H1 (cell line): ENCODE results near the gene MRPL50. TPM values are rescaled to one million over a fixed set of nuclear protein-coding genes. Genes with fewer than 3 reads are reported as not detected.

ENCODE experiments used
- CTCF ChIA-PET: fragments of 300-600 bp; sonication (Branson Sonifier 250); formaldehyde crosslinking; loops from one replicate; lab custom pipeline; 2021; ENCODE audit not compliant: partially characterized antibody; lab: Charles Lee
- POLR2A ChIA-PET: fragments of 300-600 bp; sonication (Branson Sonifier 250); formaldehyde crosslinking; loops from one replicate; lab custom pipeline; 2021; ENCODE audit warnings: inconsistent platforms; ENCODE audit not compliant: partially characterized antibody; lab: Charles Lee
- DNase-seq, 2 experiments: peaks; one replicate each; pipeline versions ENCODE4 v3.0.0 to v3.0.0-alpha.2; 2010 to 2022; ENCODE audit warnings: low spot score in 2 of 2, low read depth in 1 of 2, mixed read lengths in 1 of 2
- FAIRE-seq: peaks from 2 replicates; lab custom pipeline; 2011; peaks lifted over from hg19 to GRCh38; lab: Jason Lieb, UNC
- H2AFZ ChIP-seq: 2 replicates; pipeline ENCODE4 v1.8.1; 2012; ENCODE audit warnings: low read length, inconsistent platforms
- H2AK5ac ChIP-seq: 2 replicates; pipeline ENCODE4 v1.6.1; 2013; ENCODE audit warnings: low read depth, low read length
- H2BK120ac ChIP-seq: replicated peaks from 2 replicates; pipeline ENCODE3; 2013; ENCODE audit warnings: low read depth, low read length, inconsistent platforms
- H2BK12ac ChIP-seq: 2 replicates; pipeline ENCODE4 v1.6.1; 2013; ENCODE audit warnings: low read depth, low read length
- H2BK15ac ChIP-seq: 2 replicates; pipeline ENCODE4 v1.6.1; 2013; ENCODE audit warnings: low read length
- H2BK20ac ChIP-seq: 2 replicates; pipeline ENCODE4 v1.6.1; 2013; ENCODE audit warnings: low read length
- H2BK5ac ChIP-seq: 2 replicates; pipeline ENCODE4 v1.6.1; 2013; ENCODE audit warnings: low read depth, low read length
- H3K14ac ChIP-seq: 2 replicates; pipeline ENCODE4 v1.6.1; 2013; ENCODE audit warnings: inconsistent platforms; ENCODE audit not compliant: insufficient read length
- H3K18ac ChIP-seq: 2 replicates; pipeline ENCODE4 v1.6.1; 2013; ENCODE audit warnings: low read length; ENCODE audit errors: extremely low read depth
- H3K23ac ChIP-seq: 2 replicates; pipeline ENCODE4 v1.6.1; 2013; ENCODE audit warnings: inconsistent platforms; ENCODE audit not compliant: insufficient read length
- H3K23me2 ChIP-seq: 2 replicates; pipeline ENCODE4 v1.6.1; 2013; ENCODE audit warnings: low read depth, low read length
- H3K27ac ChIP-seq: 2 replicates; pipeline ENCODE4 v1.6.1; 2011; ENCODE audit warnings: low read depth, low read length, inconsistent platforms
- H3K27me3 ChIP-seq, 4 experiments: replicated peaks in 1 of 4; 1 replicate in 1 of 4; 2 replicates in 3 of 4; pipeline versions ENCODE4 v1.6.1 to v1.8.1; 2011 to 2013; ENCODE audit warnings: low read length in 3 of 4, mild to moderate bottlenecking in 3 of 4, inconsistent platforms in 2 of 4, mixed read lengths in 2 of 4, moderate library complexity in 1 of 4; ENCODE audit not compliant: control insufficient read depth in 3 of 4, insufficient read depth in 3 of 4; ENCODE audit errors: extremely low read depth in 1 of 4
- H3K36me3 ChIP-seq, 4 experiments: 2 replicates each; pipeline versions ENCODE4 v1.6.1 to v1.8.1; 2011 to 2013; ENCODE audit warnings: mild to moderate bottlenecking in 4 of 4, low read length in 3 of 4, moderate library complexity in 2 of 4, control low read depth in 1 of 4, inconsistent platforms in 1 of 4; ENCODE audit not compliant: insufficient read depth in 4 of 4, control insufficient read depth in 2 of 4
- H3K4ac ChIP-seq: replicated peaks from 2 replicates; pipeline ENCODE3; 2013; ENCODE audit warnings: low read length, low read depth, mixed read lengths, inconsistent platforms; ENCODE audit not compliant: insufficient read length
- H3K4me1 ChIP-seq, 4 experiments: replicated peaks in 1 of 4; 1 replicate in 1 of 4; 2 replicates in 3 of 4; pipeline versions ENCODE4 v1.6.1 to v1.8.1; 2011 to 2013; ENCODE audit warnings: low read length in 3 of 4, inconsistent platforms in 2 of 4, mixed read lengths in 1 of 4; ENCODE audit not compliant: insufficient read depth in 4 of 4, control insufficient read depth in 3 of 4
- H3K4me2 ChIP-seq, 2 experiments: 2 replicates each; pipeline versions ENCODE4 v1.6.1 to v1.8.1; 2011 to 2013; ENCODE audit warnings: low read depth in 2 of 2, low read length in 2 of 2, control low read depth in 1 of 2, inconsistent platforms in 1 of 2, mild to moderate bottlenecking in 1 of 2; ENCODE audit not compliant: insufficient read depth in 1 of 2
- H3K4me3 ChIP-seq, 4 experiments: fragments of 200-600, 300-600 bp in 1 of 4; sonication (generic), shearing (Covaris generic), sonication (Bioruptor Twin) in 1 of 4; 2 replicates each; pipeline versions ENCODE4 v1.5.1 to v1.8.1; 2011 to 2016; ENCODE audit warnings: low read length in 4 of 4, low read depth in 3 of 4, control low read depth in 2 of 4, inconsistent platforms in 2 of 4, mild to moderate bottlenecking in 2 of 4, mixed read lengths in 1 of 4, moderate library complexity in 1 of 4; ENCODE audit not compliant: insufficient read depth in 2 of 4; ENCODE audit errors: extremely low read depth in 1 of 4
- H3K56ac ChIP-seq: replicated peaks from 2 replicates; pipeline ENCODE3; 2013; ENCODE audit warnings: low read depth, mild to moderate bottlenecking, mixed read lengths, low read length, inconsistent platforms; ENCODE audit not compliant: insufficient read length
- H3K79me1 ChIP-seq: 2 replicates; pipeline ENCODE4 v1.6.1; 2013; ENCODE audit warnings: low read depth, low read length, control low read depth
- H3K79me2 ChIP-seq, 2 experiments: 2 replicates each; pipeline versions ENCODE4 v1.6.1 to v1.8.1; 2012 to 2013; ENCODE audit warnings: low read length in 2 of 2, mild to moderate bottlenecking in 2 of 2, inconsistent platforms in 1 of 2; ENCODE audit not compliant: insufficient read depth in 2 of 2, control insufficient read depth in 1 of 2
- H3K9ac ChIP-seq, 4 experiments: replicated peaks in 1 of 4; 1 replicate in 1 of 4; 2 replicates in 3 of 4; pipeline versions ENCODE4 v1.6.1 to v1.8.1; 2011 to 2013; ENCODE audit warnings: low read depth in 3 of 4, low read length in 3 of 4, control low read depth in 2 of 4, mild to moderate bottlenecking in 2 of 4, moderate library complexity in 2 of 4, inconsistent platforms in 1 of 4; ENCODE audit errors: extremely low read depth in 1 of 4
- H3K9me3 ChIP-seq, 2 experiments: 2 replicates each; pipeline versions ENCODE4 v1.6.1 to v1.8.1; 2012 to 2013; ENCODE audit warnings: mild to moderate bottlenecking in 2 of 2, moderate library complexity in 2 of 2, control low read depth in 1 of 2, inconsistent platforms in 1 of 2, low read depth in 1 of 2, low read length in 1 of 2, mixed read lengths in 1 of 2; ENCODE audit not compliant: insufficient read depth in 2 of 2
- H4K20me1 ChIP-seq, 2 experiments: replicated peaks in 1 of 2; 2 replicates each; pipeline versions ENCODE3 to v1.8.1; 2011 to 2013; ENCODE audit warnings: inconsistent platforms in 2 of 2, low read length in 2 of 2, mild to moderate bottlenecking in 1 of 2; ENCODE audit not compliant: insufficient read depth in 2 of 2, control insufficient read depth in 1 of 2
- H4K5ac ChIP-seq: 2 replicates; pipeline ENCODE4 v1.6.1; 2013; ENCODE audit warnings: low read length, low read depth, mixed read lengths, inconsistent platforms; ENCODE audit not compliant: insufficient read length
- H4K8ac ChIP-seq: 2 replicates; pipeline ENCODE4 v1.8.0; 2013; ENCODE audit warnings: mild to moderate bottlenecking, moderate library complexity, low read length, inconsistent platforms; ENCODE audit not compliant: insufficient read depth; ENCODE audit errors: extremely low read depth
- H4K91ac ChIP-seq: replicated peaks from 2 replicates; pipeline ENCODE3; 2013; ENCODE audit warnings: low read length, mixed read lengths, inconsistent platforms; ENCODE audit not compliant: insufficient read length
- CREB1 ChIP-seq: IDR thresholded peaks from 2 replicates; pipeline ENCODE4 v1.6.1; 2012; ENCODE audit warnings: inconsistent platforms
- EP300 ChIP-seq, 2 experiments: IDR thresholded peaks; 1 replicate in 1 of 2; 2 replicates in 1 of 2; pipeline ENCODE4 v1.6.1; 2011 to 2012; ENCODE audit warnings: low read depth in 2 of 2, low read length in 2 of 2, mild to moderate bottlenecking in 2 of 2, borderline replicate concordance in 1 of 2, inconsistent platforms in 1 of 2, moderate library complexity in 1 of 2
- FOSL1 ChIP-seq: IDR thresholded peaks from 2 replicates; pipeline ENCODE4 v1.6.1; 2011; ENCODE audit warnings: mild to moderate bottlenecking, low read depth, low read length, moderate library complexity; ENCODE audit not compliant: insufficient read depth
- GABPA ChIP-seq: IDR thresholded peaks from 2 replicates; pipeline ENCODE4 v1.6.1; 2011; ENCODE audit warnings: mild to moderate bottlenecking, low read length, moderate library complexity, borderline replicate concordance; ENCODE audit not compliant: insufficient read depth
- GTF2F1 ChIP-seq: IDR thresholded peaks from 2 replicates; pipeline ENCODE4 v1.6.1; 2012; ENCODE audit warnings: low read depth, low read length, improper control_type of control experiment, borderline replicate concordance
- HDAC6 ChIP-seq: IDR thresholded peaks from one replicate; pipeline ENCODE4 v1.7.1; 2012; ENCODE audit warnings: low read depth, mild to moderate bottlenecking, inconsistent platforms, low read length, moderate library complexity
- JUND ChIP-seq: IDR thresholded peaks from 2 replicates; pipeline ENCODE4 v1.6.1; 2011; ENCODE audit warnings: mild to moderate bottlenecking, improper control_type of control experiment, low read length
- SP2 ChIP-seq: IDR thresholded peaks from 2 replicates; pipeline ENCODE4 v1.6.1; 2012; ENCODE audit warnings: mild to moderate bottlenecking, low read length, inconsistent platforms
- TAF1 ChIP-seq: IDR thresholded peaks from 2 replicates; pipeline ENCODE4 v1.6.1; 2011; ENCODE audit warnings: mild to moderate bottlenecking, low read depth, low read length
- TBP ChIP-seq: IDR thresholded peaks from 2 replicates; pipeline ENCODE4 v1.6.1; 2011; ENCODE audit warnings: low read depth, low read length, improper control_type of control experiment
- TCF12 ChIP-seq: IDR thresholded peaks from 2 replicates; pipeline ENCODE4 v1.6.1; 2011; ENCODE audit warnings: low read depth, mild to moderate bottlenecking, low read length
- WGBS, 2 experiments: shearing (Covaris generic) in 1 of 2; methylation state at CpG; one replicate each; pipeline versions ENCODE4 v1.1.6 to v1.1.7; 2013 to 2015; ENCODE audit warnings: low lambda C conversion rate in 2 of 2, mixed read lengths in 2 of 2, inconsistent platforms in 1 of 2, low coverage in 1 of 2, missing lambda C conversion rate in 1 of 2; ENCODE audit not compliant: insufficient replicate concordance in 2 of 2, insufficient coverage in 1 of 2, insufficient read length in 1 of 2; ENCODE audit errors: extremely low coverage in 1 of 2, missing lambda C conversion rate in 1 of 2; 5-methylcytosine and 5-hydroxymethylcytosine counted together
- polyA plus RNA-seq, 7 experiments: library from polyadenylated mRNA; depleted of rRNA in 3 of 7; stranded (reverse) in 5 of 7; unstranded in 2 of 7; fragments of >200 nt in 5 of 7; fragments of 200-250 nt in 2 of 7; gene quantifications; 1 replicate in 5 of 7; 2 replicates in 1 of 7; 4 replicates in 1 of 7; pipeline versions ENCODE4 v1.2.1 to v1.2.3, GENCODE V29; 2011 to 2013; ENCODE audit warnings: missing spikeins in 2 of 7, mixed read lengths in 2 of 7
- total RNA-seq: library from RNA; stranded (reverse); fragmentation: NEBNext Ultra II Directional; extraction: Animal tissue kit (Norgen Biotek cat#: 25700); gene quantifications from 2 replicates; pipeline ENCODE4 v1.2.1, GENCODE V29; 2021
- TF ChIP-seq, protein P1 (sequence below): IDR thresholded peaks from 2 replicates; pipeline ENCODE4 v1.6.1; 2011; ENCODE audit warnings: low read length, improper control_type of control experiment

MRPL50 gene
- total and polyA plus RNA-seq, 2 of the 8 experiments (the other 6 are each of a cell fraction or from before 2014, with no cell fraction given) = 17.8 to 25.1 TPM

DNA sequence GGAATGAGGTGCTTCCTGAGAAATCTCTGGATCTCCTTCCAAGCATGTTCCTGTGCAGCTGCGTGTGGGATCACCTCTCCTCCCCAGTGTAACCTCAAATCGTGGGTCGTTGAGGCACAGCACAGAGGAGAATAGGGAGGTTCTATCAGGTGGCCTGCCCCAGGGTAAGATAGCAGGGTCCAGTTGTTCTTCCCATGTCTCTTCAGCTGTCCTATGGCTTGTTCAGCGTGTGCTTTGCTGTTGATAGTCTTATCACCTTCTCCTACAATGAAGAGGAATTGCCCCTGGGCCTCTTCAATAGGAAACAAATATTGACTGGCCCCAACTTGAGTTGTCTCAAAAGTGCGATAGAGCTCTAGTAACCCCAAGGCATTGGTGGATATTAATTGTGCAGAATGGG lies 36.0 kb downstream of the MRPL50 start:
- no peak overlapping the region for H3K14ac ChIP-seq
- no peak overlapping the region for H2BK20ac ChIP-seq
- no peak overlapping the region for H4K8ac ChIP-seq
- H3K79me1 ChIP-seq = no peaks in the 10 kb centered on the region
- H3K4me2 ChIP-seq = no peak overlapping the region
- H2BK120ac ChIP-seq = no peak overlapping the region
- no peak for FAIRE-seq
- H3K56ac ChIP-seq = no peak overlapping the region
- no peaks in the 10 kb centered on the region for H4K20me1 ChIP-seq
- H3K4ac ChIP-seq = no peak overlapping the region
- no peak overlapping the region for H2AFZ ChIP-seq
- CTCF ChIA-PET = interaction anchor here (1.0 kb wide), 1 partner anchor 10 kb away, joined by 3 read pairs; no protein-coding TSS in a partner anchor
- H2BK15ac ChIP-seq = no peak overlapping the region
- no peak overlapping the region for H4K5ac ChIP-seq
- TF ChIP-seq, protein P1, sequence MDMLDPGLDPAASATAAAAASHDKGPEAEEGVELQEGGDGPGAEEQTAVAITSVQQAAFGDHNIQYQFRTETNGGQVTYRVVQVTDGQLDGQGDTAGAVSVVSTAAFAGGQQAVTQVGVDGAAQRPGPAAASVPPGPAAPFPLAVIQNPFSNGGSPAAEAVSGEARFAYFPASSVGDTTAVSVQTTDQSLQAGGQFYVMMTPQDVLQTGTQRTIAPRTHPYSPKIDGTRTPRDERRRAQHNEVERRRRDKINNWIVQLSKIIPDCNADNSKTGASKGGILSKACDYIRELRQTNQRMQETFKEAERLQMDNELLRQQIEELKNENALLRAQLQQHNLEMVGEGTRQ = no peak
- TF ChIP-seq GTF2F1 (no peak), TAF1 (no peak), TCF12 (no peak), TBP (no peak), EP300 (IDR thresholded peaks at IDR 0.05; ENCODE audit: borderline replicate concordance in 1 of 2, low read depth in 2 of 2, low read length in 2 of 2) (no peak), GABPA (no peak), CREB1 (no peak), JUND (no peak), HDAC6 (no peak), SP2 (no peak), FOSL1 (no peak)
- no peak overlapping the region for H3K27ac ChIP-seq
- no peak overlapping the region for H3K18ac ChIP-seq
- H3K23me2 ChIP-seq = no peaks in the 10 kb centered on the region
- no peaks in the 10 kb centered on the region for H3K4me1 ChIP-seq
- H2BK12ac ChIP-seq = no peak overlapping the region
- no peak overlapping the region for H2AK5ac ChIP-seq
- no peak overlapping the region for H3K9ac ChIP-seq
- H3K4me3 ChIP-seq = no peak overlapping the region
- WGBS, 2 experiments = 95% methylated on average over 5 of the region's 5 CpGs; no CpG with 5 or more reads in 1 of the 2 experiments
- no peaks in the 10 kb centered on the region for H3K27me3 ChIP-seq
- no peak overlapping the region for H4K91ac ChIP-seq
- H3K23ac ChIP-seq = no peak overlapping the region
- no peak overlapping the region for H2BK5ac ChIP-seq
- no peaks in the 10 kb centered on the region for H3K36me3 ChIP-seq
- H3K9me3 ChIP-seq = no peaks in the 10 kb centered on the region
- POLR2A ChIA-PET = no interaction called here
- no peak for DNase-seq
- no peaks in the 10 kb centered on the region for H3K79me2 ChIP-seq
